ENCODE results near the gene SLC6A15.

The SLC6A15 gene

GRCh38 chr12:84912198-84913128 is at the start of gene SLC6A15:
Gene SLC6A15 (minus strand): TSS chr12:84912799. CDS start chr12:84892120, 20,679 bp downstream.
- DNase-seq: peak; percentile 14 to 90 (median 76)

GRCh38 chr12:84960918-84961317 is 48.3 kb upstream of the SLC6A15 start:
- DNase-seq: no peak

DNA sequence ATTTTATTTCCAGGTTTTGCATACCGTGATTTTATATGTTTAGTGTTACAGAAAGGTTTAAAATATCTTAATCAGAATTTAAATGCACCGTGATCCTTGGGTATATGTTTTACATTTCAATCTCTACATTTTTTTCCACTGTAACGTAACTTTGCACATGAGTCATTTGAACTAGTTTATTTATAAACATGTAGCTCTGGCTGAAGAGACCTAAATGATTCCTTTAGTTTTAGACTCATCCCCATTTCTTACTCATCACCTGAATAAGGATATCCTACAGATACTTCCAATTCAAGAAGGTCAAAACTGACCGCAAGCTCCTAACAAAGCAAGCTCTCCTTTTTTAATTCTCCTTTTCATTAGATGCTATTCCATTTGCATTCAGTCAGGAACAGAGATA is 42.7 kb upstream of the SLC6A15 start:
- DNase-seq: no peak

- no peak for DNase-seq
Measured at GRCh38 chr12:84954415-84954814, 41.8 kb upstream of the SLC6A15 start.

DNA sequence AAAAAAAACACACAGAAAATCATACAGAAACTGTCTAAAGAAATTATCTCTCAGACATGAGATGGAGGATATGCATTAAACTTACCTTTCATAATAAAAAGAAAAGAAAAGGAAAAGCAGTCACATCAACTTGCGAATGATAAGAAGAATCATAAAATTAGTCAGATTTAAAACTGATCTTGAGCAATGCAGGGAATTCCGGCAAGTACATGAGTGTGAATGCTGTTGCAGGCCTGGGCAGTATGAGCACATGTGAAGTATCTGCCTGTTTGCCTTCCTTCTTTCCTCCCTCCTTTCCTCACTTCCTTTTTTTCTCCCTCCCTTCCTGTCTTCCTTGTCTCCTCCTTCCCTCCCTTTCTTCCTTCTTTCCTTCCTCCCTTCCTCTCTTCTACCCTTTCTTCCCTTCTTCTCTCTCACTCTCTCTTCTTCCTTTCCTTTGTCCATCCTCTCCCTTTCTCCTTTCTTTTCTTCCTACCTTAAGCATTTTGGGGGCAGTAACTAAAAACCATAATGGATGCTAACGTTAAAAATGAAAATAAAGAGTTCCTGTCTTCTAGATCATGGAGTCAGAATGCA is 38.5 kb upstream of the SLC6A15 start:
- DNase-seq: no peak

- DNase-seq: no peak
Measured at GRCh38 chr12:84946753-84947152, 34.2 kb upstream of the SLC6A15 start.

DNA sequence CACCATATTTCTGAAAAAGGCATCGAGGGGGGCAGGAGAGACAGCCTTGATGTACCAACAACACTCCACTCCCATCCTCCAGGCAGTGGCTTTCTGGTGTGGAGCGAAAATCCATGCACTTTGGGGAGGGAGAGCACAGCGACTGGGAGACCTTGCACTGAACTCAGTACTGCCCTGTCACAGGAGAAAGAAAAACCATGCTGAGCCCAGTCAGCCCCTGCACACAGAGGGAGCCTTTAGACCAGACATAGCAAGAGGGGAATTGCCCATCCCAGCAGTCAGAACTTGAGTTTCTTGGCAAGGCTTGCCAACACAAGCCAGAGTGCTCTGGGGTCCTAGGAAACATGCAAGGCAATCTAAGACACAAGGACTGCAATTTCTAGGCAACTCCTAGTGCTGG is 24.8 kb upstream of the SLC6A15 start:
- no peak for DNase-seq

GRCh38 chr12:84929501-84929900 is 16.9 kb upstream of the SLC6A15 start:
- no peak for DNase-seq

- DNase-seq: no peak
Measured at GRCh38 chr12:84924981-84925380, 12.4 kb upstream of the SLC6A15 start.

DNA sequence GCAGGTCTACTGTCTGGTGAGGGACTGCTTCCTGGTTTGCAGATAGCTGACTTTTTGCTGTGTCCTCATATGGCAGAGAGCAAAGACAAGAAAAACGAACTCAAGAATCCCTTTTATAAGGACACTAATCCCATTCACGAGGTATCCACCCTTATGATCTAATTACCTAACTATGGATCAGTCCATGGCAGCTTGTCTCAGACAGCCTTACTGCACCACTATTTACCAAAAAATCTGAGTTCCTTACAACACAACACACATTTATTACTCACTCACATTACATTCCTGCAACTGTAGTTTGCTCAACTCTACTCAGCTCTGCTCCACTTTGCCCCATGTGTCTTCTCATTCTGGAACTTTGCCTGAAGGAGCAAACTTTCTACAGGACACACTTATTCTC is 10.1 kb upstream of the SLC6A15 start:
- no peak for DNase-seq

DNA sequence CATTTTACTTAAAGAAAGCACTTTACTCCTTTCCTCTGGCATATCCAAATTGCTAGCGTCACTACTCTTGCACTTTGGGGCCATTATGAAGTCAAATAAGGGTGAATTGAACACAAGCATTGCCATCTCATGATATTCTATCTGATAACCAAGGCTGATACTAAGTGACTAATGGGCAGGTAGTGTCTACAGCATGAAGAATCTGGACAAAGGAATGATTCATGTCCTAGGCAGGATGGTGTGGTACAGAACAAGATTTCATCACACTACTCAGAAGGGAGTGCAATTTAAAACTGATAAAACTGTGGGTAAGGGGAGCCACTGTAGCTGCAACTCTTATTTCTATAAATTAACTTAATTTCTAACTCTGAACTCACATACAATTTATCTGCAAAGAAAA is 7.7 kb upstream of the SLC6A15 start:
- DNase-seq: no peak

DNA sequence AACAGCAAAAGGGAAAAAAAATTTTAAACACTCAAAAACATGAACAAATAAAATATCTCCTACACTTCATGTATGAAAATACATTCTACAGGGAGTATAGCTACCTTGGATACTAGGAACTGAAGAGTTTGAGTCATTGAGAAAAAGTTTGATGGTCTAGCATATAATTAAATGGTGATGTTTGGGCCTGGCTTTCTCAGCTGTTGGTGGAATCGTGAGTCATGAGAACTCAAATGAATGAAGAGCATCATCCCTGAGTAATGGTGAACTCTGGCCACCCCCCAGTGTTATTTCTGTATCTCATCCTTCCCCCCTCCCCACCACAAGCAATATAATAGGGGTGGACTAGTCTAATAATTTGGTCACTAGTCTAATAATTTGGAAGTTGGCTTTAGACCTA is 6.7 kb upstream of the SLC6A15 start:
- no peak for DNase-seq

DNA sequence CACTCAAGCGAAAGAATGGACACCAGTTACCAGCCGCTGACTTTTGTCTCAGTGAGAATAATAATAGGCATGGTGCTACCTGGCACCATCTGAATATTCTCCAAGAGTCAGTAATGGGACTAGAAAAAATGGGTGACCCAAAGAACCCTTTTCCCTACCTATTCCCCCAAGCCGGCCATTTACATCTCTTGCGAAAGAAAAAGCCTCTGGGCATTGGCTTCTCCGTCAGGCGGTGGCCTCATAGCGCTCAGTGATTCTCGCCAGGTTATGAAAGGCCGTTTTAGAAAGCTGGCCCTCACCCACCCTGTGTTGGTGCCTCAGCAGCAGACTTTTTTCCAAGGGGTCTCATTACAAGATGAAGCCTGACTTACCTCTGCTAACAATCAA is 523 bp upstream of the SLC6A15 start:
- DNase-seq: peak in 9 of 56 donors; percentile 8 to 50 (median 35)

DNA sequence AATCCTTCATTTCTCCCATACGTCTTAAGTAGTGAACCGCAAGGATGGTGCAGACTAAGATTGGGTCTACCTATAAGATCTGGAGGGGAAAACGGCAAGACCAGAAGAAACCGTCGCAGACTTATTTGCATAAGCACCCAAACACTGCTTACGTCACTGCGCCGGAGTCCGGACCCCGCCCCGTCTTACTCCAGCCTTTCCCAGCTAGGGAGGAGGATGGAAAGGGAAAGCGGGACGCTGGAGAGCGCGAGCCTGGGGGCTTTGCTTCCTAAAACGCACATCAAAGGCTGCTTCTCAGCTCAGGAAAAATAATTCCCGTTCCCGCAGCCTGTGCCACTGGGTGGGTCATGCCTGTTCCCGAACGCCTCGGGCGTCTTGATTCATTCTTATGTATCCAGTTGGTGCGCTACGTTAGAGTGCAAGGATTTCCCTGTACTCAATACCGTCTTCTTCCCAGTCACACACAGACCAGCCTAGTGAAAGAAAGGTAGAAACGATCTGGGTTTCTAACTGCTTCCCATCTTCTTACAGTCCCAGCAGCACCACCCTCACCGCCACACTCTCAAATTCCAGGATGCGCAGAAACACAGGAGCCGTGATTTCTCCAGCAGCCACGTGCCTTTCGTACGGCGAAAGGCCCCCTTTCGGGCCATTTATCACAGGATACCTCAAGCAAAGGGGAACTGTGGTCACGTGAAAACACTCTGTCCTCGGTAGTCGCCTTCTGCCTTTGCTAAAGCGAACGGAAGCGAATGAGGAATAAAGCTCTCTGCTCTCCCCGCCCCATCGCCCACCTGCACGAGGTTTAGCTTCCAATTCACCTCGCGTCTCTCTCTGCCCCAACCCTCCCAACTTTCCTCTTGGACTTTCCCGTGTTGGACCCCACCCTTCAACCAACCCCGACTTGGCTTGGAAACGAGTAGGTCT is 1.1 kb downstream of the SLC6A15 start:
- peak in 52 of 56 donors; percentile 13 to 86 (median 66) for DNase-seq

GRCh38 chr12:84910549-84911241 is 1.9 kb downstream of the SLC6A15 start:
- peak in 25 of 56 donors; percentile 0 to 50 (median 19) for DNase-seq

DNA sequence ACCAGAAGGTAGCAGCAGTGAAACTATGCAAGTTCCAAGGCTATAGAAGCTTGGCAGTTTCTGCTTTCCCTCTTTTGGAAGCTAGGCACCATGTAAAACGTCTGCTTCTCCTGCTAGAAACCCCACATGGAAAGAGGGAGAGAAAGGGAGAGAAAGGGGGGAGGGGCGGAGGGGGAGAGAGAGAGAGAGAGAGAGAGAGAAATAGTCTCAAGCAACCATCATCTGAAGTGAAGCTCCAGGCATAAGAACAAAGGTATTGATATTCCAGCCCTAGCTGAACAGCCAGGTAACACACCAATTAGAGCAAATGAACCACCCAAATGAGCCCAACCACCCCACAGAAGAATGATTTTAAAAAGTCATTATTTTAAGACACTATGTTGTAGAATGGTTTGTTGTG is 8.5 kb downstream of the SLC6A15 start:
- no peak for DNase-seq

- no peak for DNase-seq
Measured at GRCh38 chr12:84891106-84891838, 21.3 kb downstream of the SLC6A15 start.

GRCh38 chr12:84889818-84890217 is 22.8 kb downstream of the SLC6A15 start:
- no peak for DNase-seq

DNA sequence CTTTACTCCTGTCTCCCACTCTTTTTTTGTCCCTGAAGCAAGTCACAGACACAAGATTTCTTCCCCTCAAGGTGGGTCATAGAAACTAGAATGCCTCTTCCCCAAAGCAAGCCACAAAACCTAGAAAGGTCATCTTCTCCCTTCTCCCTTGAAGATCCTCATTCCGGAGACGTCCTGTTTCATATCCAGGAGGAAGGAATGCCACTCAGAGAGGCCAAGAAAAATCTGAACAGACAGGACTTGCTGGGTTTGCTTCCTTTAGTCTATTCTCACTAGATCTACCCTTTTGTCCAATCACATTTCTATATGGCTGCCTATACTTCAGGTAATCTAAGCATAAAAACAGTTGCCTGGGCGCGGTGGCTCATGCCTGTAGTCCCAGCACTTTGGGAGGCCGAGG is 23.7 kb downstream of the SLC6A15 start:
- DNase-seq: no peak

DNA sequence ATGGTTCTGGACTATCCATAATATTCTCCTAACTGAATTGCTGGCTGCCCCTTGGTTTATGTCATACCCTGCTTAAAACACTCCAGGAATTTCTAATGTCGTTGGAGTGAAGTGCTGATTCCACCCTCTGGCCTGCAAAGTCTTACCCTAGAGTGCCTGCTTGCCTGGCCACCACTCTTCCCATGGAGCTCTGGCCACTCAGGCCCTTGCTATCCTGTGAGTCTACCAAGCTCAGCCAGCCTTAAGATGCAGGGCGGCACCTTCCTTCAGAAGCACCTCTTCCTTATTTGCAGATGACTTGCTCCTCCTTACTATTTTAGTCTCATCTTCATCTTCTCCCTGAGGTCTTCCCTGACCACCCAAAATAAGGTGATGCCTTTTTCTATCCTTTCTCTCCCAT is 35.3 kb downstream of the SLC6A15 start:
- no peak for DNase-seq

Measured in amygdala (tissue), 56 donors.